Measurements from ENCODE around the gene B3GALT5.

DNA sequence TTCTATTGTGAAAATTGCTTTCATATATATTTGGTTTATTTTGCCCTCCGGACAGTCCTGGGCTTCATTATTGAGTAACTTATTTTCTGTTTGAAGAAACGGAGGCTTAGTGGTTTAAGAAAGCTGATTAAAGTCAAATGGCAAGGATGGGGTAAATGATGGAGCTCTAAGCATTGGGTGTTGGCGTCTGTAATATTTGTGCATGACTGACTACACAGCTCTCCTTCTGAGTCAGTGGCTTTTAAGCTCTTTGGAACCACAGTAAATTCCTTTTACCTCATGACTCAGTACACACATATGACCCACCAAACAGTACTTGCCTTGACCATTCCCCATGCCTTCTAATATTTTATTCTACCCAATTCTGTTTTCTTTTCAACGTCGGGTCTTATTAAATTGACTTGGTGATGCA is 21.0 kb downstream of the B3GALT5 start:
- TF ChIP-seq POLR2A (IDR thresholded peaks at IDR 0.05) (no peak), EP300 (IDR thresholded peaks at IDR 0.05) (no peak)
